ENCODE data around the gene TRIP11.

DNA sequence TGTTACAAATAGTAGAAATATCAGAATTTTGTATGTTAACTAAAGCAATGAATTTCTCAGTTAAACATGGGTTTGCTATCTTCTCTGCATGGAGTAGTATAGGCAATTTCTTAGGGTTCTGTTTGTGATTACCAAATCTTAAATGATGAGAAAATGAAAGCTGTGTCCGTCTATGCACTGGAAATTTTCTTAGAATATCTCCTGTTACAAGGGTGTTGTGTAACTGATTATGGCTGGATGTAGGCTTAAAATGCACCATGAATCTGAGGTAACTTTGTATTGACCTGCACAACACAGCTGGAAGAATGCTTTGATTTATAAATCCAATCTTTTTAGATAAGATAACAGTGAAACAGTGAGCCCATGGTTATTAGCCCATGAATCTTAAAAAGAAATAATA lies 17.8 kb downstream of the TRIP11 start:
- TF ChIP-seq, protein P1, sequence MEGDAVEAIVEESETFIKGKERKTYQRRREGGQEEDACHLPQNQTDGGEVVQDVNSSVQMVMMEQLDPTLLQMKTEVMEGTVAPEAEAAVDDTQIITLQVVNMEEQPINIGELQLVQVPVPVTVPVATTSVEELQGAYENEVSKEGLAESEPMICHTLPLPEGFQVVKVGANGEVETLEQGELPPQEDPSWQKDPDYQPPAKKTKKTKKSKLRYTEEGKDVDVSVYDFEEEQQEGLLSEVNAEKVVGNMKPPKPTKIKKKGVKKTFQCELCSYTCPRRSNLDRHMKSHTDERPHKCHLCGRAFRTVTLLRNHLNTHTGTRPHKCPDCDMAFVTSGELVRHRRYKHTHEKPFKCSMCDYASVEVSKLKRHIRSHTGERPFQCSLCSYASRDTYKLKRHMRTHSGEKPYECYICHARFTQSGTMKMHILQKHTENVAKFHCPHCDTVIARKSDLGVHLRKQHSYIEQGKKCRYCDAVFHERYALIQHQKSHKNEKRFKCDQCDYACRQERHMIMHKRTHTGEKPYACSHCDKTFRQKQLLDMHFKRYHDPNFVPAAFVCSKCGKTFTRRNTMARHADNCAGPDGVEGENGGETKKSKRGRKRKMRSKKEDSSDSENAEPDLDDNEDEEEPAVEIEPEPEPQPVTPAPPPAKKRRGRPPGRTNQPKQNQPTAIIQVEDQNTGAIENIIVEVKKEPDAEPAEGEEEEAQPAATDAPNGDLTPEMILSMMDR (conservative IDR thresholded peaks at IDR 0.05; ENCODE audit: low read length), result no peak
- no peak for TF ChIP-seq EZH2phosphoT487 (IDR thresholded peaks at IDR 0.05; ENCODE audit: borderline replicate concordance)
